AG09319 (cell line): ENCODE data around the gene PSMD9.
"Not testable (repeated sequence)": the region's sequence is repeated elsewhere in the genome, so short reads cannot be mapped to it uniquely, and the experiment has no call there.

Source experiments
- DNase-seq: peaks from one replicate; pipeline ENCODE4 v3.0.0-alpha.2; 2010; ENCODE audit warnings: low read depth; ENCODE audit errors: extremely low read depth
- CTCF ChIP-seq: IDR thresholded peaks from 2 replicates; pipeline ENCODE4 v1.5.1; 2011; ENCODE audit warnings: low read depth, mild to moderate bottlenecking, inconsistent platforms, low read length, moderate library complexity

PSMD9 gene

GRCh38 chr12:121917950-121918678 lies 29.5 kb downstream of the PSMD9 start, which contains the start of gene CFAP251:
Gene CFAP251, plus strand, starts transcription at chr12:121918592. Its CDS starts 2,714 bp downstream, at chr12:121921306.
- peak; percentile 46 for TF ChIP-seq CTCF
- DNase-seq, result no peak

DNA sequence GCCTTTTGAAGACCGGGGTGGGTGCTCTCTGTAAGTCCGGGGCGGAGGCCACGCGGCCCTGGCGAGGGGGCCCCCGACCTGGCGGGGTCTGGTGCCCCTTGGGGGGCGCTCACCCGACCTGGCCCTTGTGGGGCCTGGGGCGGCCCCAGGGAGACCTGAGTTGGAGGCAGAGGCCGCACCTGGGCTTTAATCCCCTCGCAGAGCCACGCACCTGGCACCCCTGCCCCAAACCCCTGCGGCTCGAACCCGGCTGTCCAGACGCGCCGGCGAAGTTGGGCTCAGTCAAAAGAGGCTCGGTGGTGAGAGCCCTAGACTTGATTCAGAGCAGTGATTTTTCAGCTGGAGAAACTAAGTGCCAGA lies 30.1 kb downstream of the PSMD9 start:
- no peak for TF ChIP-seq CTCF

GRCh38 chr12:121921066-121921465 lies 32.5 kb downstream of the PSMD9 start:
- no peak for DNase-seq
- no peak for TF ChIP-seq CTCF

More for the DNA sequence above, 30.1 kb downstream of the PSMD9 start:
- no peak for DNase-seq

- no peak for DNase-seq
Measured at GRCh38 chr12:121925358-121925695, 36.7 kb downstream of the PSMD9 start.

GRCh38 chr12:121926874-121927706 lies 38.5 kb downstream of the PSMD9 start:
- DNase-seq, result no peak
- TF ChIP-seq CTCF, result no peak

More at GRCh38 chr12:121925358-121925695, 36.7 kb downstream of the PSMD9 start:
- no peak for TF ChIP-seq CTCF

- DNase-seq, result no peak
Measured at GRCh38 chr12:121927813-121928212, 39.2 kb downstream of the PSMD9 start.

GRCh38 chr12:121929545-121929944 lies 41.0 kb downstream of the PSMD9 start:
- not testable (repeated sequence) for DNase-seq

More at GRCh38 chr12:121927813-121928212, 39.2 kb downstream of the PSMD9 start:
- no peak for TF ChIP-seq CTCF
